Activated B cell treated with CpG ODN at 0.5 μM for 24 hours (primary cell): ENCODE measurements around the gene PROM1. TPM values are rescaled to one million over a fixed set of nuclear protein-coding genes. Genes with fewer than 3 reads are reported as not detected.
A peak's percentile ranks its signal among the peaks of the same experiment; 100 is the strongest.

Experiments
- ATAC-seq: fragments of 200-7000 bp; cut with Tn5 transposase; one replicate; pipeline ENCODE4 v1.10.0; 2021; ENCODE audit warnings: low read depth, mild to moderate bottlenecking, moderate library complexity
- CTCF ChIA-PET: fragments of 350-600 bp; sonication (Branson Sonifier 250); formaldehyde crosslinking; loops from one replicate; lab custom pipeline; 2021; ENCODE audit warnings: antibody characterized with exemption; lab: Charles Lee
- POLR2A ChIA-PET: fragments of 350-600 bp; sonication (Branson Sonifier 250); formaldehyde crosslinking; loops from one replicate; lab custom pipeline; 2021; ENCODE audit warnings: antibody characterized with exemption; lab: Charles Lee
- DNase-seq: peaks from one replicate; pipeline ENCODE4 v3.0.0; 2022
- H3K27ac Mint-ChIP-seq: one replicate; pipeline ENCODE4 v1.8.0; 2020; ENCODE audit warnings: mixed read lengths
- H3K27me3 Mint-ChIP-seq: one replicate; pipeline ENCODE4 v1.8.0; 2021; ENCODE audit warnings: mixed read lengths
- H3K36me3 Mint-ChIP-seq: one replicate; pipeline ENCODE4 v1.8.0; 2021; ENCODE audit warnings: low read depth, mixed read lengths
- H3K4me1 Mint-ChIP-seq: one replicate; pipeline ENCODE4 v1.8.0; 2021; ENCODE audit warnings: mixed read lengths
- H3K4me3 Mint-ChIP-seq: one replicate; pipeline ENCODE4 v1.8.0; 2020; ENCODE audit warnings: mild to moderate bottlenecking, mixed read lengths
- H3K9me3 Mint-ChIP-seq: one replicate; pipeline ENCODE4 v1.8.0; 2020; ENCODE audit warnings: mixed read lengths
- CTCF ChIP-seq: fragments of 200-600 bp; IDR thresholded peaks from one replicate; pipeline ENCODE4 v1.8.0; 2022; ENCODE audit warnings: antibody characterized with exemption, mild to moderate bottlenecking
- intact Hi-C: fragments of 100-400 bp; cut with micrococcal nuclease; formaldehyde crosslinking; loops from one replicate; pipeline ENCODE4 v1.15.1; 2024
- total RNA-seq: library from RNA; stranded (reverse); gene quantifications from 2 replicates; pipeline ENCODE4 v1.2.3, GENCODE V29; 2022

The PROM1 gene
- total RNA-seq, 1 donor from 2014 or later = not detected

- H3K27ac Mint-ChIP-seq = no peak overlapping the region
- H3K27me3 Mint-ChIP-seq = peaks cover 5% of the 10 kb centered on the region
- no peaks in the 10 kb centered on the region for H3K36me3 Mint-ChIP-seq
- no peak for ATAC-seq
- H3K9me3 Mint-ChIP-seq = peaks cover 5% of the 10 kb centered on the region
- intact Hi-C loops = no loop called here
- DNase-seq = no peak
- POLR2A ChIA-PET = no interaction called here
- TF ChIP-seq CTCF = no peak
- CTCF ChIA-PET = interaction anchor here (1.3 to 1.4 kb wide), 2 partner anchors 37 to 81 kb away, joined by 3 to 7 read pairs; no protein-coding TSS in a partner anchor
- H3K4me3 Mint-ChIP-seq = no peak overlapping the region
- peaks cover 9% of the 10 kb centered on the region for H3K4me1 Mint-ChIP-seq
These were observed 119.7 kb downstream of the PROM1 start for GRCh38 chr4:15964159-15964558.

- peaks cover 5% of the 10 kb centered on the region for H3K27me3 Mint-ChIP-seq
- TF ChIP-seq CTCF = no peak
- ChIA-PET POLR2A (no interaction called here), CTCF (interaction anchor here (1.3 to 1.4 kb wide), 2 partner anchors 37 to 81 kb away, joined by 3 to 7 read pairs; no protein-coding TSS in a partner anchor)
- no peak overlapping the region for H3K27ac Mint-ChIP-seq
- no peaks in the 10 kb centered on the region for H3K36me3 Mint-ChIP-seq
- H3K4me3 Mint-ChIP-seq = no peak overlapping the region
- DNase-seq = no peak
- peaks cover 9% of the 10 kb centered on the region for H3K4me1 Mint-ChIP-seq
- peaks cover 5% of the 10 kb centered on the region for H3K9me3 Mint-ChIP-seq
- ATAC-seq = peak; percentile 87
- intact Hi-C loops = loop anchor here (1.0 to 2.0 kb wide), 2 partner anchors 38 to 301 kb away; no protein-coding TSS in a partner anchor
These were observed 120.2 kb downstream of the PROM1 start for GRCh38 chr4:15963576-15963975.

GRCh38 chr4:15963001-15963451, 120.8 kb downstream of the PROM1 start, which contains the start of gene FGFBP2:
Gene FGFBP2 (minus strand): TSS chr4:15963175. CDS start chr4:15963129, 46 bp downstream.
- ChIA-PET CTCF (interaction anchor here (1.4 kb wide), 1 partner anchor 38 kb away, joined by 7 read pairs; no protein-coding TSS in a partner anchor), POLR2A (no interaction called here)
- no peak for DNase-seq
- H3K27me3 Mint-ChIP-seq = peaks cover 5% of the 10 kb centered on the region
- no peak for TF ChIP-seq CTCF
- peaks cover 5% of the 10 kb centered on the region for H3K9me3 Mint-ChIP-seq
- H3K36me3 Mint-ChIP-seq = no peaks in the 10 kb centered on the region
- H3K27ac Mint-ChIP-seq = no peak within 1 kb of the TSS
- peaks cover 9% of the 10 kb centered on the region for H3K4me1 Mint-ChIP-seq
- no peak within 1 kb of the TSS for H3K4me3 Mint-ChIP-seq
- intact Hi-C loops = loop anchor here (1.0 to 2.0 kb wide), 2 partner anchors 38 to 302 kb away; no protein-coding TSS in a partner anchor
- ATAC-seq = peak; percentile 52

GRCh38 chr4:15961781-15962510, 121.9 kb downstream of the PROM1 start:
- no peak for TF ChIP-seq CTCF
- POLR2A ChIA-PET = no interaction called here
- peaks cover 9% of the 10 kb centered on the region for H3K4me1 Mint-ChIP-seq
- no peak overlapping the region for H3K4me3 Mint-ChIP-seq
- no peak overlapping the region for H3K27ac Mint-ChIP-seq
- CTCF ChIA-PET = interaction anchor here (0.7 to 1.8 kb wide), 2 partner anchors 157 to 303 kb away, joined by 3 to 4 read pairs; no protein-coding TSS in a partner anchor
- no peaks in the 10 kb centered on the region for H3K36me3 Mint-ChIP-seq
- intact Hi-C loops = loop anchor here (2.0 kb wide), 1 partner anchor 303 kb away; no protein-coding TSS in a partner anchor
- no peak for ATAC-seq
- DNase-seq = no peak
- peaks cover 3% of the 10 kb centered on the region for H3K27me3 Mint-ChIP-seq
- peaks cover 5% of the 10 kb centered on the region for H3K9me3 Mint-ChIP-seq

- no peak overlapping the region for H3K4me3 Mint-ChIP-seq
- POLR2A ChIA-PET = no interaction called here
- H3K27me3 Mint-ChIP-seq = no peaks in the 10 kb centered on the region
- H3K9me3 Mint-ChIP-seq = peaks cover 9% of the 10 kb centered on the region
- intact Hi-C loops = no loop called here
- CTCF ChIA-PET = interaction anchor here (1.4 to 1.7 kb wide), 2 partner anchors 76 to 153 kb away, joined by 8 to 9 read pairs; no protein-coding TSS in a partner anchor
- DNase-seq = no peak
- no peak overlapping the region for H3K27ac Mint-ChIP-seq
- peaks cover 2% of the 10 kb centered on the region for H3K36me3 Mint-ChIP-seq
- peaks cover 9% of the 10 kb centered on the region for H3K4me1 Mint-ChIP-seq
- ATAC-seq = no peak
- TF ChIP-seq CTCF = no peak
These were observed 125.3 kb downstream of the PROM1 start for GRCh38 chr4:15958562-15958961.
